BE2C (cell line): ENCODE results near the gene NBPF15.
"Not testable (repeated sequence)": the region's sequence is repeated elsewhere in the genome, so short reads cannot be mapped to it uniquely, and the experiment has no call there.

ENCODE experiments used
- DNase-seq: peaks from one replicate; pipeline ENCODE4 v3.0.0-alpha.2; 2020
- H3K27me3 ChIP-seq: fragments of 250-450 bp; sonication (Bioruptor Pico); 2 replicates; pipeline ENCODE4 v1.5.1; 2020; ENCODE audit warnings: mild to moderate bottlenecking
- H3K36me3 ChIP-seq: fragments of 250-450 bp; sonication (Bioruptor Pico); 2 replicates; pipeline ENCODE4 v1.5.1; 2020; ENCODE audit warnings: mild to moderate bottlenecking
- H3K4me1 ChIP-seq: fragments of 250-450 bp; sonication (Bioruptor Pico); 2 replicates; pipeline ENCODE4 v1.5.1; 2020
- H3K4me3 ChIP-seq: 2 replicates; pipeline ENCODE4 v1.5.1; 2011; ENCODE audit warnings: low read depth, low read length
- H3K9me3 ChIP-seq: fragments of 250-450 bp; sonication (Bioruptor Pico); 2 replicates; pipeline ENCODE4 v1.5.1; 2020

Gene NBPF15

GRCh38 chr1:144412491-144413403 lies 48.7 kb downstream of the NBPF15 start:
- not testable (repeated sequence) for H3K36me3 ChIP-seq, H3K4me1 ChIP-seq, H3K27me3 ChIP-seq, H3K9me3 ChIP-seq
- peak overlapping the region; percentile 63 for H3K4me3 ChIP-seq
- DNase-seq: peak; percentile 94

GRCh38 chr1:144412068-144412471 lies 49.4 kb downstream of the NBPF15 start:
- not testable (repeated sequence) for H3K4me3 ChIP-seq, H3K27me3 ChIP-seq, H3K4me1 ChIP-seq, H3K36me3 ChIP-seq, H3K9me3 ChIP-seq
- peak; percentile 88 for DNase-seq

GRCh38 chr1:144402807-144403206 lies 58.7 kb downstream of the NBPF15 start:
- H3K9me3 ChIP-seq, H3K36me3 ChIP-seq, H3K4me3 ChIP-seq, H3K4me1 ChIP-seq, H3K27me3 ChIP-seq, DNase-seq: not testable (repeated sequence)

GRCh38 chr1:144371651-144372050 lies 89.8 kb downstream of the NBPF15 start:
- H3K9me3 ChIP-seq, H3K4me3 ChIP-seq, H3K36me3 ChIP-seq, H3K27me3 ChIP-seq, H3K4me1 ChIP-seq, DNase-seq: not testable (repeated sequence)
